AG04449 (cell line): ENCODE data around the gene RRAGD.

Source experiments
- CTCF ChIA-PET: fragments of 350-600 bp; formaldehyde crosslinking; extraction: SDS; loops from one replicate; lab custom pipeline; 2021; ENCODE audit warnings: antibody characterized with exemption; lab: Yijun Ruan, JAX
- POLR2A ChIA-PET: fragments of 400-600, 350-600 bp; formaldehyde crosslinking; extraction: SDS; loops from one replicate; lab custom pipeline; 2020; ENCODE audit warnings: antibody characterized with exemption, inconsistent platforms; lab: Yijun Ruan, JAX
- DNase-seq: peaks from one replicate; pipeline ENCODE4 v3.0.0-alpha.2; 2010; ENCODE audit warnings: low read depth, low spot score
- H3K4me3 ChIP-seq: 2 replicates; pipeline ENCODE4 v1.5.1; 2011; ENCODE audit warnings: low read depth, mild to moderate bottlenecking, control low read depth, low read length
- CTCF ChIP-seq: IDR thresholded peaks from one replicate; pipeline ENCODE4 v1.5.1; 2011; ENCODE audit warnings: mild to moderate bottlenecking, moderate library complexity, low read length, control low read depth, inconsistent platforms; ENCODE audit not compliant: insufficient read depth; ENCODE audit errors: missing control alignments

RRAGD gene

DNA sequence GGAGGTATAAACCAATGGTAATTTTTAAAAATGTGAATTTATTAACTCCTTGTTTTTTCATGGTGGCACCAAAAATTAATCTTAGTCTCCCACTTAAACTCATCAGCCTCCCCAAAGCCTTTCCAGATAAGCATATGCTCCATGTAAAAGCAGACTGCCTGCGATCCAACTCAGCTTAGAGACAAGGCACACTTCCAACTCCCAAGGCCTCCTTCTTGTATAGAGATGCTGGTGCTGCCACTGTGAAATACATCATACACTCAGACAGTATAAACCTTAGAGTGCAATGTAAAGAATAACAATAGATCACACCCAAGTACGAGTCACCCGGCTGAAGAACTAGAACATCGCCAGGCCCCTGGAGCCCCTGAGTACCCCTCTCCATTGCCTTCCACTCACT, 22.9 kb upstream of the RRAGD start:
- DNase-seq = no peak
- H3K4me3 ChIP-seq = no peak overlapping the region
- ChIA-PET CTCF (interaction anchor here (1.7 kb wide), 1 partner anchor 63 kb away, joined by 4 read pairs; no protein-coding TSS in a partner anchor), POLR2A (no interaction called here)
- TF ChIP-seq CTCF = no peak

DNA sequence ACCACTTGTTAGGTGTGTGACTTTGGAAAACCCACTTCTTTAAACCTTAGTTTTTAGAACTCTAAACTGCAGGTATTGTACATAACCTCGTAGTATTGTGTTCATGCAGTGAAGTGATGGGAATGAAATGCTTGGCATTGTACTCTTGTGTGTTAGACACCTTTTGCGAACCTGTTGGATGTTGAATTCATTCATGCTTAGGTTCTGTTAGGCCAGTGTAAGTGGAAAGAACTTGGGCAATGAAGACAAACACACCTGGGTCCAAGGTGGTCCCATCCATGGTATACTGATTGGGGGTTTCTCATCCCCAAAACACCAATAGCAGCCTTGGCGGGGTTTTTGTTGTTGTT, 22.1 kb upstream of the RRAGD start:
- no peak overlapping the region for H3K4me3 ChIP-seq
- DNase-seq = no peak
- no peak for TF ChIP-seq CTCF
- ChIA-PET CTCF (no interaction called here), POLR2A (no interaction called here)

DNA sequence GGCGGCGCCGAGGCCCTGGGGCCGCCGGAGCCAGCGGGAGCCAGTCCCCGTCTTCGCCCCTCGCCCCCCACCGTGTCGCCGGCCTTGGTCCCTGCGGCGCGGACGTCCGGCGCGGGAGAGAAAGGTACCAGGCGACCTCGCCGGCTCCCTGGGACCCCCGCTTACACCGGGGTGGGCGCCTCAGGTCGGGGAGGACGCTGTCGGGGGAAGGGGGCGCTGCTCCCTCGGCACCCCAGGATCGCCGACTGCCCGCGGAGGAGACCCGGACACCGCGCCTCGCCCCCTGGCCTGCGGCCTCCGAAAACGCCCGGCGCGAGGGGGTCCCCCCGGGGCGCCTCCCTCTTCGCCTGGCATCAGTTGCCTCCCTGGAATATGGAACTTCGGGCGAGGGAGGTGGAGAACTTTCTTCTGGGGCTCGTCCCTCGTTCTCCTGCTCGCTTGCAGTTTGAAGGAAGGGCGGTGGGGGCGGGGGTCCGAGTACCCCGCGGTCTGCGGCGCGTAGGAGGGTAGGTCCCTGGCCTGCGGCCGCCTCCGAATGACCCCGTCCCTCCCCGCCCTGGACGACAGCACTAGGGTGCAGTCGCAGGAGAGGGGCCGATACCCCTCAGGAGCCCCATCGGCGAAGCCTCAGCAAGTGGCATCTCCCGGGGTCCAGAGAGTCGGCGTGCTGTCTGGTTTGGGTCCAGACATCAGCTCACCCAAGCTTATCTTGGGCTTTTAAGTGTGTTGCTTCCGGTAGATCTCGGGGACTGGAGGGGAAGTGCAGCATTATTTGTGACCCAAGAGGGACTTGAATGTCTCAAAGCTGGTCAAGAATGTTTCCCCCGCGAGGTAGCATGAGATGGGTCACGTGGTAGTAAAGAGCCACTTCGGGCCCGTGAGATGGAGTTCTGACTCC, 21.4 kb upstream of the RRAGD start:
- ChIA-PET CTCF (interaction anchor here (1.3 to 1.4 kb wide), 2 partner anchors 8 to 204 kb away, joined by 3 to 5 read pairs; no protein-coding TSS in a partner anchor), POLR2A (no interaction called here)
- peak overlapping the region; percentile 52 for H3K4me3 ChIP-seq
- DNase-seq = no peak
- TF ChIP-seq CTCF = no peak

DNA sequence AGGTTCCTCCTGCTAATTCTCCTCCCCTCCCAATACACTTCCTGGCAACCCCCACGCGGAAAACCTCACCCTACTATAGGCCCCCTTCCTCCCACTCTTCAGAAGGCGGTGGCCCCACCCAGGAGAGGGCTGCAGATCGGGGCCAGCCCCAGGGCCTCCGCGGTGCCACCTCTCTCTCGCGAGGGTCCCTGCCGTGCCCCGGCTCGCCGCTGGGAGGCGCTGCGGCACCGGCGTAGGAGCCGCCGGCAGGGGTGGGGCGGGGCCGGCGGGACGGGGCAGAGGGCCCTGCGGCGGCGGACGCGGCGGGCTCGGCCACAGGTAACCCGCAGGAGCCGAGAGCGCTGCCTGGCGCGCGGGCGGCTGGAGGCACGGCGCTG, 20.8 kb upstream of the RRAGD start, which contains the start of gene ANKRD6:
TSS of gene ANKRD6 (plus strand) at position 278 of the 377 bp plus-strand sequence. CDS start 133,825 bp downstream, outside the sequence.
- CTCF ChIA-PET = interaction anchor here (0.7 to 2.3 kb wide), 17 partner anchors 9 to 487 kb away, joined by 3 to 19 read pairs (median 4); partner anchors contain the start of gene LYRM2
- peak; percentile 83 for TF ChIP-seq CTCF
- POLR2A ChIA-PET = no interaction called here
- peak within 1 kb of the TSS; percentile 52 for H3K4me3 ChIP-seq
- no peak for DNase-seq

- no peak for DNase-seq
- no peak for TF ChIP-seq CTCF
- H3K4me3 ChIP-seq = no peak overlapping the region
- ChIA-PET POLR2A (no interaction called here), CTCF (interaction anchor here (1.2 to 2.3 kb wide), 3 partner anchors 59 to 183 kb away, joined by 4 to 9 read pairs (median 4); no protein-coding TSS in a partner anchor)
Observed at GRCh38 chr6:89430201-89430962, 18.3 kb upstream of the RRAGD start.

GRCh38 chr6:89416796-89417195, 4.7 kb upstream of the RRAGD start:
- H3K4me3 ChIP-seq = no peak overlapping the region
- no peak for TF ChIP-seq CTCF
- ChIA-PET POLR2A (no interaction called here), CTCF (no interaction called here)
- no peak for DNase-seq
